GM21825 (cell line): ENCODE measurements around the gene PDE6A.

Experiments
- ATAC-seq: cut with Tn5 transposase; IDR thresholded peaks from one replicate; pipeline ENCODE4 v1.9.1; 2021; ENCODE audit warnings: mild to moderate bottlenecking, moderate library complexity; ENCODE audit not compliant: unreplicated experiment

PDE6A gene

GRCh38 chr5:149944666-149945065, at the start of gene PDE6A:
PDE6A (minus strand) TSS chr5:149944793; CDS start chr5:149944673, 120 bp downstream.
- ATAC-seq = no peak

GRCh38 chr5:149993471-149993870, 48.9 kb upstream of the PDE6A start:
- no peak for ATAC-seq

- no peak for ATAC-seq
Measured at GRCh38 chr5:149990518-149991376, 46.2 kb upstream of the PDE6A start.

GRCh38 chr5:149988126-149988525, 43.5 kb upstream of the PDE6A start:
- ATAC-seq = no peak

GRCh38 chr5:149982505-149982904, 37.9 kb upstream of the PDE6A start:
- ATAC-seq = no peak

GRCh38 chr5:149981206-149981605, 36.6 kb upstream of the PDE6A start:
- no peak for ATAC-seq

- no peak for ATAC-seq
Measured at GRCh38 chr5:149979896-149980295, 35.3 kb upstream of the PDE6A start.

- ATAC-seq = no peak
Measured at GRCh38 chr5:149975409-149975808, 30.8 kb upstream of the PDE6A start.

GRCh38 chr5:149969181-149969930, 24.8 kb upstream of the PDE6A start:
- ATAC-seq = no peak

- ATAC-seq = no peak
Measured at GRCh38 chr5:149966946-149967345, 22.4 kb upstream of the PDE6A start.

GRCh38 chr5:149963729-149964128, 19.1 kb upstream of the PDE6A start:
- ATAC-seq = no peak

- no peak for ATAC-seq
Measured at GRCh38 chr5:149962601-149963300, 18.2 kb upstream of the PDE6A start.

- no peak for ATAC-seq
Measured at GRCh38 chr5:149961957-149962409, 17.4 kb upstream of the PDE6A start.

- no peak for ATAC-seq
Measured at GRCh38 chr5:149961186-149961685, 16.6 kb upstream of the PDE6A start.

GRCh38 chr5:149960272-149961185, 15.9 kb upstream of the PDE6A start, which contains the start of gene SLC26A2:
SLC26A2 (plus strand) TSS chr5:149960758; CDS start chr5:149977653, 16,895 bp downstream.
- ATAC-seq = peak; percentile 99

GRCh38 chr5:149959406-149960236, 15.0 kb upstream of the PDE6A start:
- no peak for ATAC-seq

- no peak for ATAC-seq
Measured at GRCh38 chr5:149957855-149958254, 13.3 kb upstream of the PDE6A start.

GRCh38 chr5:149956685-149957084, 12.1 kb upstream of the PDE6A start:
- ATAC-seq = no peak

- ATAC-seq = no peak
Measured at GRCh38 chr5:149954798-149955197, 10.2 kb upstream of the PDE6A start.
